ENCODE data around the gene TNFSF18.
"Not testable (repeated sequence)": the region's sequence is repeated elsewhere in the genome, so short reads cannot be mapped to it uniquely, and the experiment has no call there.

TNFSF18 gene

GRCh38 chr1:173084292-173084691 is 33.6 kb upstream of the TNFSF18 start:
- no peak for TF ChIP-seq CTCF (IDR thresholded peaks at IDR 0.05; ENCODE audit: insufficient read depth, missing control alignments)
- FAIRE-seq (no peak), DNase-seq (ENCODE audit: insufficient read length, low spot score) (no peak)

GRCh38 chr1:173082913-173083312 is 32.2 kb upstream of the TNFSF18 start:
- DNase-seq (ENCODE audit: insufficient read length, low spot score) (no peak), FAIRE-seq (no peak)
- TF ChIP-seq CTCF (IDR thresholded peaks at IDR 0.05; ENCODE audit: insufficient read depth, missing control alignments) = no peak

- not testable (repeated sequence) for FAIRE-seq; DNase-seq (ENCODE audit: insufficient read length, low spot score)
Observed at GRCh38 chr1:173074217-173074616, 23.5 kb upstream of the TNFSF18 start.

- no peak for TF ChIP-seq CTCF (IDR thresholded peaks at IDR 0.05; ENCODE audit: insufficient read depth, missing control alignments)
- no peak for FAIRE-seq
- DNase-seq (ENCODE audit: insufficient read length, low spot score) = no peak
Observed at GRCh38 chr1:173064011-173064410, 13.3 kb upstream of the TNFSF18 start.

GRCh38 chr1:173063171-173063570 is 12.4 kb upstream of the TNFSF18 start:
- no peak for DNase-seq (ENCODE audit: insufficient read length, low spot score)
- TF ChIP-seq CTCF (IDR thresholded peaks at IDR 0.05; ENCODE audit: insufficient read depth, missing control alignments) = no peak
- no peak for FAIRE-seq

- DNase-seq (ENCODE audit: insufficient read length, low spot score) = no peak
- TF ChIP-seq CTCF (IDR thresholded peaks at IDR 0.05; ENCODE audit: insufficient read depth, missing control alignments) = no peak
- FAIRE-seq = no peak
Observed at GRCh38 chr1:173062150-173062938, 11.6 kb upstream of the TNFSF18 start.

- FAIRE-seq = no peak
- TF ChIP-seq CTCF (IDR thresholded peaks at IDR 0.05; ENCODE audit: insufficient read depth, missing control alignments) = no peak
Observed at GRCh38 chr1:173058556-173058955, 7.8 kb upstream of the TNFSF18 start.

More at GRCh38 chr1:173058556-173058955, 7.8 kb upstream of the TNFSF18 start:
- DNase-seq (ENCODE audit: insufficient read length, low spot score) = no peak

Data from D721Med (cell line).